ENCODE results near the gene BRCA1. TPM values are rescaled to one million over a fixed set of nuclear protein-coding genes. Genes with fewer than 3 reads are reported as not detected.
"Not testable (repeated sequence)": the region's sequence is repeated elsewhere in the genome, so short reads cannot be mapped to it uniquely, and the experiment has no call there.

BRCA1 gene
- total RNA-seq, 6 experiments from 2014 or later: 3.1 to 6.7 (median 3.9) TPM

DNA sequence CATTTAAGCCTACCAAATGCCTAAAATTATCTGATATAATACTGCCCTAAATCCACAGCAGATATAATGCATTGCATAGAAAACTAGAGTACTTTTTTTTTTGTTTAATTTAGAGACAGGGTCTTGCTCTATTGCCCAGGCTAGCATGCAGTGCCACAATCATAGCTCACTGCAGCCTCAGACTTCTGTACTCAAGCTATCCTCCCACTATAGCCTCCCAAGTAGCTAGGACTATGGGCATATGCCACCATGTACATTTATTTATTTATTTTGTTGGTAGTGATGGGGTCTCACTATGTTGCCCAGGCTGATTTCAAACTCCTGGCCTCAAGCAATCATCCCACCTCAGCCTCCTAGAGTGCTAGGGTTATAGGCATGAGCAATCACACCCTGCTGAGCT lies 20.0 kb downstream of the BRCA1 start:
- H3K27ac ChIP-seq: no peak overlapping the region
- no peak overlapping the region for H3K4me3 ChIP-seq
- DNase-seq (no peak), ATAC-seq (no peak)
- no peaks in the 10 kb centered on the region for H3K4me1 ChIP-seq
- intact Hi-C loops (cut with DNase I): no loop called here
- H3K36me3 ChIP-seq: no peaks in the 10 kb centered on the region
- TF ChIP-seq, protein P1, sequence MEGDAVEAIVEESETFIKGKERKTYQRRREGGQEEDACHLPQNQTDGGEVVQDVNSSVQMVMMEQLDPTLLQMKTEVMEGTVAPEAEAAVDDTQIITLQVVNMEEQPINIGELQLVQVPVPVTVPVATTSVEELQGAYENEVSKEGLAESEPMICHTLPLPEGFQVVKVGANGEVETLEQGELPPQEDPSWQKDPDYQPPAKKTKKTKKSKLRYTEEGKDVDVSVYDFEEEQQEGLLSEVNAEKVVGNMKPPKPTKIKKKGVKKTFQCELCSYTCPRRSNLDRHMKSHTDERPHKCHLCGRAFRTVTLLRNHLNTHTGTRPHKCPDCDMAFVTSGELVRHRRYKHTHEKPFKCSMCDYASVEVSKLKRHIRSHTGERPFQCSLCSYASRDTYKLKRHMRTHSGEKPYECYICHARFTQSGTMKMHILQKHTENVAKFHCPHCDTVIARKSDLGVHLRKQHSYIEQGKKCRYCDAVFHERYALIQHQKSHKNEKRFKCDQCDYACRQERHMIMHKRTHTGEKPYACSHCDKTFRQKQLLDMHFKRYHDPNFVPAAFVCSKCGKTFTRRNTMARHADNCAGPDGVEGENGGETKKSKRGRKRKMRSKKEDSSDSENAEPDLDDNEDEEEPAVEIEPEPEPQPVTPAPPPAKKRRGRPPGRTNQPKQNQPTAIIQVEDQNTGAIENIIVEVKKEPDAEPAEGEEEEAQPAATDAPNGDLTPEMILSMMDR (IDR thresholded peaks at IDR 0.05): no peak
- TF ChIP-seq POLR2A (IDR thresholded peaks at IDR 0.05): no peak
- H3K9me3 ChIP-seq: no peaks in the 10 kb centered on the region
- no peaks in the 10 kb centered on the region for H3K27me3 ChIP-seq

DNA sequence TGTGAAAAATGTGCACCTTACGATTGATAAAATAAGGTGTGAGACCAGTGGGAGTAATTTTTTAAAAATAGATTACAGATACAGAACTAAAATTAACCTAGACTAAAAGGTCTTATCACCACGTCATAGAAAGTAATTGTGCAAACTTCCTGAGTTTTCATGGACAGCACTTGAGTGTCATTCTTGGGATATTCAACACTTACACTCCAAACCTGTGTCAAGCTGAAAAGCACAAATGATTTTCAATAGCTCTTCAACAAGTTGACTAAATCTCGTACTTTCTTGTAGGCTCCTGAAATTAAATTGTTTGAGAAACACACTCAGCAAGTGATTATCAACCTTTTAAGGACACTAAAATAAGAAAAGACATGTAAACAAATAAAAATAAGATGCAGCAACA lies 20.5 kb downstream of the BRCA1 start:
- Histone ChIP-seq H3K4me3 (no peak overlapping the region), H3K27me3 (no peaks in the 10 kb centered on the region), H3K4me1 (no peaks in the 10 kb centered on the region), H3K9me3 (no peaks in the 10 kb centered on the region), H3K36me3 (no peaks in the 10 kb centered on the region), H3K27ac (no peak overlapping the region)
- DNase-seq (no peak), ATAC-seq (no peak)
- TF ChIP-seq, protein P1 (IDR thresholded peaks at IDR 0.05): no peak
- no peak for TF ChIP-seq POLR2A (IDR thresholded peaks at IDR 0.05)
- WGBS (ENCODE audit: insufficient coverage, low coverage, low lambda C conversion rate, missing lambda C conversion rate): 67% methylated on average over 3 of the region's 3 CpGs
- intact Hi-C loops (cut with DNase I): no loop called here

DNA sequence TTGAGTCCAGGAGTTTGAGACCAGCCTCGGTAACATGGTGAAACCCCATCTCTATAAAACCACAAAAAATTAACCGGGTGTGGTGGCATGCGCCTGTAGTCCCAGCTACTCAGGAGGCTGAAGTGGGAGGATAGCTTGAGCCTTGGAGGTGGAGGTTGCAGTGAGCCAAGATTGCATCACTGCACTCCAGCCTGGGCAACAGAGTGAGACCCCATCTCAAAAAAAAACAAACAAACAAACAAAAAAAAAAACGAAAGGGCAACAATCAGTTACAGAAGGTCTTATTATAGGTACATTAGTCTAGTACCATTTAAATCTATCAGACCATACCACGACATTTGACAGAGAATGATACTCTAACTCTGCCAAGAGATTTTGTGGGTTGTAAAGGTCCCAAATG lies 29.8 kb downstream of the BRCA1 start:
- H3K27ac ChIP-seq; DNase-seq; ATAC-seq; H3K36me3 ChIP-seq; H3K27me3 ChIP-seq; H3K4me1 ChIP-seq; H3K9me3 ChIP-seq; H3K4me3 ChIP-seq; intact Hi-C loops (cut with DNase I): not testable (repeated sequence)
- WGBS (ENCODE audit: insufficient coverage, low coverage, low lambda C conversion rate, missing lambda C conversion rate): 89% methylated on average over 5 of the region's 5 CpGs

DNA sequence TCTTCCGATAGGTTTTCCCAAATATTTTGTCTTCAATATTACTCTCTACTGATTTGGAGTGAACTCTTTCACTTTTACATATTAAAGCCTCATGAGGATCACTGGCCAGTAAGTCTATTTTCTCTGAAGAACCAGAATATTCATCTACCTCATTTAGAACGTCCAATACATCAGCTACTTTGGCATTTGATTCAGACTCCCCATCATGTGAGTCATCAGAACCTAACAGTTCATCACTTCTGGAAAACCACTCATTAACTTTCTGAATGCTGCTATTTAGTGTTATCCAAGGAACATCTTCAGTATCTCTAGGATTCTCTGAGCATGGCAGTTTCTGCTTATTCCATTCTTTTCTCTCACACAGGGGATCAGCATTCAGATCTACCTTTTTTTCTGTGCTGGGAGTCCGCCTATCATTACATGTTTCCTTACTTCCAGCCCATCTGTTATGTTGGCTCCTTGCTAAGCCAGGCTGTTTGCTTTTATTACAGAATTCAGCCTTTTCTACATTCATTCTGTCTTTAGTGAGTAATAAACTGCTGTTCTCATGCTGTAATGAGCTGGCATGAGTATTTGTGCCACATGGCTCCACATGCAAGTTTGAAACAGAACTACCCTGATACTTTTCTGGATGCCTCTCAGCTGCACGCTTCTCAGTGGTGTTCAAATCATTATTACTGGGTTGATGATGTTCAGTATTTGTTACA lies 30.9 kb downstream of the BRCA1 start:
- no peaks in the 10 kb centered on the region for H3K4me1 ChIP-seq
- H3K27me3 ChIP-seq: no peaks in the 10 kb centered on the region
- H3K36me3 ChIP-seq: no peaks in the 10 kb centered on the region
- no peak overlapping the region for H3K27ac ChIP-seq
- no peaks in the 10 kb centered on the region for H3K9me3 ChIP-seq
- TF ChIP-seq, protein P1 (IDR thresholded peaks at IDR 0.05): no peak
- no peak for TF ChIP-seq POLR2A (IDR thresholded peaks at IDR 0.05)
- no peak overlapping the region for H3K4me3 ChIP-seq
- intact Hi-C loops (cut with DNase I): no loop called here
- no peak for ATAC-seq
- DNase-seq: no peak
- 90% methylated on average over 4 of the region's 4 CpGs for WGBS (ENCODE audit: insufficient coverage, low coverage, low lambda C conversion rate, missing lambda C conversion rate)

DNA sequence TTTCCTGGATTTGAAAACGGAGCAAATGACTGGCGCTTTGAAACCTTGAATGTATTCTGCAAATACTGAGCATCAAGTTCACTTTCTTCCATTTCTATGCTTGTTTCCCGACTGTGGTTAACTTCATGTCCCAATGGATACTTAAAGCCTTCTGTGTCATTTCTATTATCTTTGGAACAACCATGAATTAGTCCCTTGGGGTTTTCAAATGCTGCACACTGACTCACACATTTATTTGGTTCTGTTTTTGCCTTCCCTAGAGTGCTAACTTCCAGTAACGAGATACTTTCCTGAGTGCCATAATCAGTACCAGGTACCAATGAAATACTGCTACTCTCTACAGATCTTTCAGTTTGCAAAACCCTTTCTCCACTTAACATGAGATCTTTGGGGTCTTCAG lies 32.3 kb downstream of the BRCA1 start:
- TF ChIP-seq POLR2A (IDR thresholded peaks at IDR 0.05): no peak
- TF ChIP-seq, protein P1 (IDR thresholded peaks at IDR 0.05): no peak
- ATAC-seq (no peak), DNase-seq (no peak)
- H3K4me1 ChIP-seq: no peaks in the 10 kb centered on the region
- H3K27me3 ChIP-seq: no peaks in the 10 kb centered on the region
- no peak overlapping the region for H3K4me3 ChIP-seq
- WGBS (ENCODE audit: insufficient coverage, low coverage, low lambda C conversion rate, missing lambda C conversion rate): 68% methylated on average over 4 of the region's 4 CpGs
- H3K27ac ChIP-seq: no peak overlapping the region
- peaks cover 0 to under 1% (median 0%) of the 10 kb centered on the region in 4 donors for H3K36me3 ChIP-seq
- no peaks in the 10 kb centered on the region for H3K9me3 ChIP-seq
- intact Hi-C loops (cut with DNase I): no loop called here

All from right lobe of liver (tissue), 6 donors.